Measurements from ENCODE around the gene ING3.

ING3 gene

DNA sequence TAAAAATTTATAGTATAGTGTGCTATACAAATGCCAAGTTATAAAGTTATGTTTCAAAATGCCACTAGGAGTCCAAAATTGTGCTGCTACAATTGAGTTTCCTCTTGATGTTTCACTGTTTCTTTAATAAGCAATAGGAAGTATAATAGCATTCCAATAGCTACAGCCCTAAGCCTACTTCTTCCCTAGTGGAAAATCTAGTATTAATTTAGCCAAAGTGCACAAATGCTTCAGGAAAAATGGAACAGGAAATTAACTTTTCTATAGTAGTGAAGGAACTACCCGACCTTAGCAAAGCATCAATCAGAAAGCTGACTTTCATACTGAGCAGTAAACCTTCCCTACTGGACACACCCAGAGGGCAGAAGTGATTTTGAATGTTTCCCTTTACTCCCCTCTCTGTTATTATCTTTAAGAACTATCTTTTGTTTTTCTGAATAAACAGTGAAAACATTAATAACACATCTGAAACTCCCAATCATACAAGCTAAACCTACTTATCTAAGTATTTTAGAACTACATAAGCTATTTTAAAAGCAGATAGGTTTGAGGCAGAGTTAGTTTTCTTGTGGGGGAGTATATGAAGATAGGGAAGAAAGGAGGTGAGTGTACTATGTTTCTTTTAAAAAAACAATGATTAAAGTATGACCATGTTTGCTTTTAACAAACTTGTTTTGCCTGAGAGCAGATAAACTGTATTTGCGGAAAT, 51.6 kb downstream of the ING3 start (continued):
- TF ChIP-seq, protein P1, sequence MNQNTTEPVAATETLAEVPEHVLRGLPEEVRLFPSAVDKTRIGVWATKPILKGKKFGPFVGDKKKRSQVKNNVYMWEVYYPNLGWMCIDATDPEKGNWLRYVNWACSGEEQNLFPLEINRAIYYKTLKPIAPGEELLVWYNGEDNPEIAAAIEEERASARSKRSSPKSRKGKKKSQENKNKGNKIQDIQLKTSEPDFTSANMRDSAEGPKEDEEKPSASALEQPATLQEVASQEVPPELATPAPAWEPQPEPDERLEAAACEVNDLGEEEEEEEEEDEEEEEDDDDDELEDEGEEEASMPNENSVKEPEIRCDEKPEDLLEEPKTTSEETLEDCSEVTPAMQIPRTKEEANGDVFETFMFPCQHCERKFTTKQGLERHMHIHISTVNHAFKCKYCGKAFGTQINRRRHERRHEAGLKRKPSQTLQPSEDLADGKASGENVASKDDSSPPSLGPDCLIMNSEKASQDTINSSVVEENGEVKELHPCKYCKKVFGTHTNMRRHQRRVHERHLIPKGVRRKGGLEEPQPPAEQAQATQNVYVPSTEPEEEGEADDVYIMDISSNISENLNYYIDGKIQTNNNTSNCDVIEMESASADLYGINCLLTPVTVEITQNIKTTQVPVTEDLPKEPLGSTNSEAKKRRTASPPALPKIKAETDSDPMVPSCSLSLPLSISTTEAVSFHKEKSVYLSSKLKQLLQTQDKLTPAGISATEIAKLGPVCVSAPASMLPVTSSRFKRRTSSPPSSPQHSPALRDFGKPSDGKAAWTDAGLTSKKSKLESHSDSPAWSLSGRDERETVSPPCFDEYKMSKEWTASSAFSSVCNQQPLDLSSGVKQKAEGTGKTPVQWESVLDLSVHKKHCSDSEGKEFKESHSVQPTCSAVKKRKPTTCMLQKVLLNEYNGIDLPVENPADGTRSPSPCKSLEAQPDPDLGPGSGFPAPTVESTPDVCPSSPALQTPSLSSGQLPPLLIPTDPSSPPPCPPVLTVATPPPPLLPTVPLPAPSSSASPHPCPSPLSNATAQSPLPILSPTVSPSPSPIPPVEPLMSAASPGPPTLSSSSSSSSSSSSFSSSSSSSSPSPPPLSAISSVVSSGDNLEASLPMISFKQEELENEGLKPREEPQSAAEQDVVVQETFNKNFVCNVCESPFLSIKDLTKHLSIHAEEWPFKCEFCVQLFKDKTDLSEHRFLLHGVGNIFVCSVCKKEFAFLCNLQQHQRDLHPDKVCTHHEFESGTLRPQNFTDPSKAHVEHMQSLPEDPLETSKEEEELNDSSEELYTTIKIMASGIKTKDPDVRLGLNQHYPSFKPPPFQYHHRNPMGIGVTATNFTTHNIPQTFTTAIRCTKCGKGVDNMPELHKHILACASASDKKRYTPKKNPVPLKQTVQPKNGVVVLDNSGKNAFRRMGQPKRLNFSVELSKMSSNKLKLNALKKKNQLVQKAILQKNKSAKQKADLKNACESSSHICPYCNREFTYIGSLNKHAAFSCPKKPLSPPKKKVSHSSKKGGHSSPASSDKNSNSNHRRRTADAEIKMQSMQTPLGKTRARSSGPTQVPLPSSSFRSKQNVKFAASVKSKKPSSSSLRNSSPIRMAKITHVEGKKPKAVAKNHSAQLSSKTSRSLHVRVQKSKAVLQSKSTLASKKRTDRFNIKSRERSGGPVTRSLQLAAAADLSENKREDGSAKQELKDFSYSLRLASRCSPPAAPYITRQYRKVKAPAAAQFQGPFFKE (tag by site-specific recombination; IDR thresholded peaks at IDR 0.05; ENCODE audit: borderline replicate concordance): no peak
- no peak for TF ChIP-seq ZXDB (tag by site-specific recombination; IDR thresholded peaks at IDR 0.05)
- no peak for TF ChIP-seq RBAK (tag by site-specific recombination; IDR thresholded peaks at IDR 0.05)
- TF ChIP-seq ZNF423 (tag by site-specific recombination; IDR thresholded peaks at IDR 0.05): no peak

DNA sequence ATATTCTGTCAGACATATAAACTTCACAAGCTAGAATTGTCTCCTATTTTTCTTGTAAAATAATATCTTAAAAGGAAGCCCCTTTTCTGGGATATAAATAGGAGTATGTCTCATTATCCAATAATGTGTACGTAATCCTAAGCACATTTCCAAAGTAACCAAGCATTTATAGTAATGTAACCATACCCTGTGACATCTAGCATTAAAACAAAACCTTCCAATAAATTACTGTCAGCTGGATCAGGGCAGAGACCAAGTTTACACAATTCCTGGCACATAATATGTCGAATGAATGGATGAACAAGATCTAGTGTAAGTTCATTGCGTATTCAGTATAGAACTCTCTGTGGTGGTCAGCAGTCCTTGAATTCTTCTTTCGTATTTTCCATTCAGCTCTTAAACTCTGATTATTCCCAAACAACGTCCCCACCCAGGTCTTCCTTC, 52.2 kb downstream of the ING3 start:
- TF ChIP-seq, protein P2, sequence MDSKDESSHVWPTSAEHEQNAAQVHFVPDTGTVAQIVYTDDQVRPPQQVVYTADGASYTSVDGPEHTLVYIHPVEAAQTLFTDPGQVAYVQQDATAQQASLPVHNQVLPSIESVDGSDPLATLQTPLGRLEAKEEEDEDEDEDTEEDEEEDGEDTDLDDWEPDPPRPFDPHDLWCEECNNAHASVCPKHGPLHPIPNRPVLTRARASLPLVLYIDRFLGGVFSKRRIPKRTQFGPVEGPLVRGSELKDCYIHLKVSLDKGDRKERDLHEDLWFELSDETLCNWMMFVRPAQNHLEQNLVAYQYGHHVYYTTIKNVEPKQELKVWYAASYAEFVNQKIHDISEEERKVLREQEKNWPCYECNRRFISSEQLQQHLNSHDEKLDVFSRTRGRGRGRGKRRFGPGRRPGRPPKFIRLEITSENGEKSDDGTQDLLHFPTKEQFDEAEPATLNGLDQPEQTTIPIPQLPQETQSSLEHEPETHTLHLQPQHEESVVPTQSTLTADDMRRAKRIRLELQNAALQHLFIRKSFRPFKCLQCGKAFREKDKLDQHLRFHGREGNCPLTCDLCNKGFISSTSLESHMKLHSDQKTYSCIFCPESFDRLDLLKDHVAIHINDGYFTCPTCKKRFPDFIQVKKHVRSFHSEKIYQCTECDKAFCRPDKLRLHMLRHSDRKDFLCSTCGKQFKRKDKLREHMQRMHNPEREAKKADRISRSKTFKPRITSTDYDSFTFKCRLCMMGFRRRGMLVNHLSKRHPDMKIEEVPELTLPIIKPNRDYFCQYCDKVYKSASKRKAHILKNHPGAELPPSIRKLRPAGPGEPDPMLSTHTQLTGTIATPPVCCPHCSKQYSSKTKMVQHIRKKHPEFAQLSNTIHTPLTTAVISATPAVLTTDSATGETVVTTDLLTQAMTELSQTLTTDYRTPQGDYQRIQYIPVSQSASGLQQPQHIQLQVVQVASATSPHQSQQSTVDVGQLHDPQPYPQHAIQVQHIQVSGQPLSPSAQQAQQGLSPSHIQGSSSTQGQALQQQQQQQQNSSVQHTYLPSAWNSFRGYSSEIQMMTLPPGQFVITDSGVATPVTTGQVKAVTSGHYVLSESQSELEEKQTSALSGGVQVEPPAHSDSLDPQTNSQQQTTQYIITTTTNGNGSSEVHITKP (tag by site-specific recombination; IDR thresholded peaks at IDR 0.05): peak; percentile 46; the same call in 1 of the 2 replicates
- TF ChIP-seq ZNF843 (tag by site-specific recombination; IDR thresholded peaks at IDR 0.05) (0 out of 2 replicates have a peak, but pooled peaks have one; percentile 22), WT1 (tag by site-specific recombination; IDR thresholded peaks at IDR 0.05) (peak; percentile 95), ZFP37 (tag by site-specific recombination; IDR thresholded peaks at IDR 0.05) (no peak), ZNF211 (tag by site-specific recombination; IDR thresholded peaks at IDR 0.05; ENCODE audit: low read depth) (no peak), ZXDB (tag by site-specific recombination; IDR thresholded peaks at IDR 0.05) (peak; percentile 78)
- TF ChIP-seq, protein P3, sequence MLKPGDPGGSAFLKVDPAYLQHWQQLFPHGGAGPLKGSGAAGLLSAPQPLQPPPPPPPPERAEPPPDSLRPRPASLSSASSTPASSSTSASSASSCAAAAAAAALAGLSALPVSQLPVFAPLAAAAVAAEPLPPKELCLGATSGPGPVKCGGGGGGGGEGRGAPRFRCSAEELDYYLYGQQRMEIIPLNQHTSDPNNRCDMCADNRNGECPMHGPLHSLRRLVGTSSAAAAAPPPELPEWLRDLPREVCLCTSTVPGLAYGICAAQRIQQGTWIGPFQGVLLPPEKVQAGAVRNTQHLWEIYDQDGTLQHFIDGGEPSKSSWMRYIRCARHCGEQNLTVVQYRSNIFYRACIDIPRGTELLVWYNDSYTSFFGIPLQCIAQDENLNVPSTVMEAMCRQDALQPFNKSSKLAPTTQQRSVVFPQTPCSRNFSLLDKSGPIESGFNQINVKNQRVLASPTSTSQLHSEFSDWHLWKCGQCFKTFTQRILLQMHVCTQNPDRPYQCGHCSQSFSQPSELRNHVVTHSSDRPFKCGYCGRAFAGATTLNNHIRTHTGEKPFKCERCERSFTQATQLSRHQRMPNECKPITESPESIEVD (tag by site-specific recombination; IDR thresholded peaks at IDR 0.05): peak; percentile 44
- TF ChIP-seq, protein P4, sequence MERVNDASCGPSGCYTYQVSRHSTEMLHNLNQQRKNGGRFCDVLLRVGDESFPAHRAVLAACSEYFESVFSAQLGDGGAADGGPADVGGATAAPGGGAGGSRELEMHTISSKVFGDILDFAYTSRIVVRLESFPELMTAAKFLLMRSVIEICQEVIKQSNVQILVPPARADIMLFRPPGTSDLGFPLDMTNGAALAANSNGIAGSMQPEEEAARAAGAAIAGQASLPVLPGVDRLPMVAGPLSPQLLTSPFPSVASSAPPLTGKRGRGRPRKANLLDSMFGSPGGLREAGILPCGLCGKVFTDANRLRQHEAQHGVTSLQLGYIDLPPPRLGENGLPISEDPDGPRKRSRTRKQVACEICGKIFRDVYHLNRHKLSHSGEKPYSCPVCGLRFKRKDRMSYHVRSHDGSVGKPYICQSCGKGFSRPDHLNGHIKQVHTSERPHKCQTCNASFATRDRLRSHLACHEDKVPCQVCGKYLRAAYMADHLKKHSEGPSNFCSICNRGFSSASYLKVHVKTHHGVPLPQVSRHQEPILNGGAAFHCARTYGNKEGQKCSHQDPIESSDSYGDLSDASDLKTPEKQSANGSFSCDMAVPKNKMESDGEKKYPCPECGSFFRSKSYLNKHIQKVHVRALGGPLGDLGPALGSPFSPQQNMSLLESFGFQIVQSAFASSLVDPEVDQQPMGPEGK (tag by site-specific recombination; IDR thresholded peaks at IDR 0.05): no peak
- no peak overlapping the region for H3K27ac ChIP-seq (ENCODE audit: extremely low read depth, low read depth, low read length)
- no peak overlapping the region for H3K4me3 ChIP-seq (ENCODE audit: low read depth, low read length)
- no peaks in the 10 kb centered on the region for H3K4me1 ChIP-seq (ENCODE audit: control insufficient read depth, insufficient read depth, low read length)
- no peaks in the 10 kb centered on the region for H3K36me3 ChIP-seq (ENCODE audit: control insufficient read depth in 2 of 2, insufficient read depth in 1 of 2, low read length in 2 of 2)
- CTCF ChIA-PET: interaction anchor here (6.1 kb wide), 1 partner anchor 14 kb away, joined by 40 read pairs; the partner anchor contains the start of gene CPED1
- POLR2A ChIA-PET: no interaction called here
- no peaks in the 10 kb centered on the region for H3K9me3 ChIP-seq (ENCODE audit: control insufficient read depth, insufficient read depth, low read depth, low read length)
